Suppressor macrophage treated with lipopolysaccharide for 4 hours (primary cell): ENCODE measurements around the gene MAGI2.

Experiments used
- DNase-seq: peaks from one replicate; pipeline ENCODE4 v3.0.0-alpha.2; 2020

MAGI2 gene

DNA sequence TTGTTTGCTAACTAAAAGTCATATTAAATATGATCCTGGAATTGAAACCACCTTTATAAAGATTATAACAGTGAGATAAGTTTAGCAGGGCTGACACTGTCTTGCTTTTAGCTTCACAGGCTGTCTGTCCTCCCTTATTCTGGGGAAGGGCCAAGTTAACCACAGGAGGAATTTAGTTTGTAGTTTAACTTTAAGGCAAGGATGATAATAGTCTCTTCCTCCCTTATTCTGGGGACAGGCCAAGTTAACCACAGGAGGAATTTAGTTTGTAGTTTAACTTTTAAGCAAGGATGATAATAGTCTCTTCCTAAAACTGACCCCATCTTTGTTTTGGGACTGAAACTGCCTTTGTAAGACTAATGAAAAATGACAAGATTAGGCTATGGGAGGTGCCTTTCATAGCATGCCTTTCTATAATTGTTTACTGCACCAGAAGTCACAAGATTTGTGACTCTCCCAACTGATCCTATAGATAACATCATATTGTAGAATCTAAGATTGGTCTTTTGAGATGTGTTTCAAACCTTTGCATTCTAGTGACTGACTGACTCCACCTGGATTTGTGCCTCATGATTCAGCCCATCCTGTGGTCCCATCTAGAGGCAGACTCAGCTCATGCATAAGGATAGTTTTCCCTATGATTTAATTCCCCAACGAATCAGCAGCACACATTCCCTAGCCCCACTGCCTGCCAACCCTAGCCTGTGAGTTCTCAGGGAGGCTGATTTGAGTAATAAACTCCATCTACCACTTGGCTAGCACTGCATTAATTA lies 212.0 kb downstream of the MAGI2 start:
- no peak for DNase-seq

DNA sequence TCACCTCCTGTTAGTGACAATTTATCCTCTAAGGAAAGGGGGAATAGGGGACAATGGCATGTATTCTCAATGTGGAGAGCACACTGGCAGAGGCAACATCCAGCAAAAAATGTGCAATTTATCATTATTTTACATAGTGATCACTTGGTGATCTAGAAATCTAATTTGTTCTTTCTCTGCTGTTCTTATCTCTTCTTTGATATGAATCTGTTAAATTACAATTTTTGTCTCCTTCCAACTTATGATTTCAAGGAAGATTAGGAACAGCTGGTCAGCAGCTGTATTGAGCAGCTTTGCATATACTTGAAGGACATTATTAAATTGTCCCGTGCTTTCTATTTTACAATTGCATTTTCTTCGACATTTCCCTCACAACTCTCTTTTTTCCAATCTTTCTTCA lies 213.1 kb downstream of the MAGI2 start:
- no peak for DNase-seq

DNA sequence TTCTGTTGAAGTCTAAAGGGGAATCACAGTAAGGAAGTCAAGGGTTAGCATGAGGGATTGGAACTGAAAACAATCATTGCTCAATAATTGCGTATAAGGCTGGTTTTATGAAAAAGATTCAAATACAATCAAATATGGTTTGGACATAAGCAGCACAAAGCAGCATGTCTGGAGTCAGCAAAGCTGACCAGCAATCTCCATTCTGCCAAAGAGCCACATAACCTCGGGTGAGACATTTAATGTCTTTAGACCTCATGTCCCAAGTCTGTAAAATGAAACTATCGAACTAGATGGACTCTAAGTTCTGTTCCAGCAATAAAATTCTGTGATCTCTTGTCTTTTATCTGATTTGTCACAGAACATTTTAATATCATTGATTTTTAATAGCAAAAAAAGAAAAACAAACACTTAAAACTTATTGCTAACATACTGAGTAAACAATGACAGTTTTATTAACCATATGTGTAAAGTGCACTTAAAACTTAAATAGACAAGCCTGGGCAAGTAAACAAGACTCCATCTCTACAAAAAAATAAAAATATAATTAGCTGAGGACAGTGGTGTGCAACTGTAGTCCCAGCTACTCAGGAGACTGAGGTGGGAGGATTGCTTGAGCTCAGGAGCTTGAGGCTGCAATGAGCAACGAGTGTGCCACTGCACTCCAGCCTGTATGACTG lies 217.0 kb downstream of the MAGI2 start:
- no peak for DNase-seq

DNA sequence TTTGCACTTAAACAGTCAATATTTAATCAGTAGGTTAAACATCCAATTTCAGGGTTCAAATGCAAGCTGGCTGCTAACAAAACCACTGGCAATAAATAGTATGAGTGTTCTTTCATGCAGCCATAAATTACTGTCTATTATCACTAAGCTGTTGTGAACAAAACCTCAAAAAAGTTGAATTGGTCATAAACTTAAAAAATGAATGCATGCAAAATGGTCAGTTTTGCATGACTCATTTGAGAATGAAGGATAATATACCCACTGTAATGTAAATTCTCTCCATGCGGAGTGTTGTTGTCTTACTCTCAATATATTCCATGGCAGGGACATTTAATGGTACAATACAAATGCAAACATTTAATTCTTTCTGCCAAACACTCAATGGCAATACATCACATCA lies 226.4 kb downstream of the MAGI2 start:
- DNase-seq = no peak

DNA sequence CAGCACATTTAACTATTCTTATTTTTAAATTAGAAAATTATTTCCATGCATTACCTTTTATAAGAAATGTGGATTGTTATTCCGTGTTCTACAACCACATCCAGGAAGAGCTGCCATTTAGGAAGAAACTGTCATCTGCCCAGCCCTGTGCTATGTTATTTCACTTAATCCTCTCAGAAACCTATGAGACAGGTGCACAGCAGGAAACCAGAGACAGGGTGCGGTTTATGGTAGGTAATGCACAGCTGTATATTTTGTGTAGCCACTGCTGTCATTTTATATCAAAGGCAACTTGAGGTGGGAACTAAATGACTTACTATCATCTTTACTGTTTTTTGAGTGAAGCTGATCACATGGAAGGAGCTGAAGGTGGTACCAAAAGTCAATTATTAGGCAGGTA lies 232.3 kb downstream of the MAGI2 start:
- no peak for DNase-seq

DNA sequence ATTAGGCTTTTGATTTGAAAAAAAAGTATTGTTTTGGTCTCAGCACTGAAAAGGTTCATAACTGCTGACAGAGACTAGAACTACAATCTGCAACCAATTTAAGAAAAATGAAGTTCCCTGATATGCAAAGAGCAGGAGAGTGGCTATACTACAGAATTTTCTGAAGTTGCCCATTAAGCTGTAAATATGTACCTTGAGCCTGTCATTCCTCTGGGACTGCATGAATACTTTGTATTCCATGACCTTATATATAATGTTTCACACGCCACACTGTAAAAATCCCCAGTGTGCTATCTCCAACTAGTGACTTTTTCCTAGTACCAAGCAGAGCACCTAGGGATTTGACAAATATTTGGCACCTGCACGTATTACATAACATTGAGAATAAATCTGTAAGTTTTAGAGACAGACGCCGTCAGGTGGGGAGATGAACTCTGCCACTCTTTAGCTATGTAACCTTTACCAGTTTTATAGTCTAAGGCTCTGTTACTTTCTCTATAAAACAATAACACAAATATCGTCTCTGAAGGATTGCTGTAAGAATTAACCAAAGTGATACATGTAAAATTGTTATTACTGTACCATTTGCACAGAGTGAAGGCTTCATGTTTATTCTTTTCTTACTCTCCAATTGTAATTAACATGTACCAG lies 235.4 kb downstream of the MAGI2 start:
- DNase-seq = no peak

DNA sequence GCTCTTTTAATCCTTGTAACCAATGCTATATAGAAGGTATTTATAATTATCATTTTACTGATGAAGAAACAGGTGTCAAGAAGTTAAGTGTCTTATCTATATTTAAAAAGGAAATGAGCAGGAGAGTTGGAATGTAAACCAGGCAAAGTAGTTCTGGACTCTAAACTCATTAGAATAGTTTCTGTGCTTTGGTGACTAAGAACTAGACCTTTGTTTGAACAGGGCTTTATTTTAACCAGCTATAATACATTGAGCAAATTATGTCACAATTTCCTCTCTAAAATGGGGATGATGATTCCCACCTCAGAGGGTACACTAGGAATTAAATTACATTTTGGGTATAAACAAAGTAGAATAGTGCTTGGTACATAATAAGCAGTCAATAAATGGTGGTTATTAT lies 236.0 kb downstream of the MAGI2 start:
- DNase-seq = no peak

DNA sequence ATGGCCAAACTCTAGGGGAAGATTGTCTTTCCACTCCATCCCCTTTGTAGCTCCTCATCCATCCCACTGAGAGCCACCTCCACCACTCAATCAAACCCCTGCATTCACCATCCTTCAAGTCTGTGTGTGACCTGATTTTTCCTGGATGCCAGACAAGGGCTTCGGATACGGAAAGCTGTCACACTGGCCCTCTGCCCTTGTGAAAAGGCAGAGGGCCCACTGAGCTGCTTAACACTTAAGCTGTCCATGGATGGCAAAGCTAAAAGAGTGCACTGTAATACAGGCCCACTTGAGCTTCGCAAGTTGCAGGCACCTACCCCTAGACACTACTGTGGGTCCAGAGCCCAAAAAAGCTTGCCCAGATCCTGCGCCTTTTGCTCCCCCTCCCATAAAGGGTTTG lies 237.2 kb downstream of the MAGI2 start:
- no peak for DNase-seq

DNA sequence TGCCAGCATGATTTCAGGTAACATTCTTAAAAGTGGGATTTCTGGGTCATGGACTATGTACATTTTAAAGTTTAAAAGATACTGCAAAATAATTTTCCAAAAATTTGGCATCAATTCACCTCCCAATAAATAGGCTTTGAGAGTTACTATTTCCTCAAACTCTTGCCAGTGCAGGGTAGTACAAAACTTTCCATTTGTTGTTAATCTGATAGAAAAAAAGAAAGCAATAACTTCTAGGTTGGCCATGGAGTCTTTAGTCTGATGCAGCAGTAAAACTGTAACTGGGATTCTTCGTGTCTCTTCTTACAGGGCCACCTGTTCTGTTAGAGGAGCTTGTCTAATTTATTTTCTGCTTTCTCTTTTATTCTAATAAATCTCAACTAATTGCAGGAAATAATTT lies 241.1 kb downstream of the MAGI2 start:
- DNase-seq = no peak

DNA sequence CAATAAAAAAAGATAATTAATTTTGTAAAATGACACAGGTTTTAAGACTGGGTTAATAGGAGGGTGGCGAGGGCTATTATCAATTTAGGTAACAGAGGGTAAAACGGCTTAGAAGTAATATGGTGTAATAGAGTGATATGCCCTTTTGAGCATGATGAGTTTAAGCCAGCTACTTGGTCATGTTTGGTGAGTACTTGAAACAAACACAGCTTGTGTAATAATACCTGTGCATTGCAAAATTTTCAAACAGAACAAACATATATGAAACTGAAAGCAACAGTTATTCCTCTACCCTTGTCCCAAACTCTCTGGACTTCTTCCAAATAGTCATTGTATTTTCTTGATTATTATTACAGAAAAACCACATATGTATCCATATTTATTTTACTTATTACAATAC lies 241.7 kb downstream of the MAGI2 start:
- DNase-seq = no peak

DNA sequence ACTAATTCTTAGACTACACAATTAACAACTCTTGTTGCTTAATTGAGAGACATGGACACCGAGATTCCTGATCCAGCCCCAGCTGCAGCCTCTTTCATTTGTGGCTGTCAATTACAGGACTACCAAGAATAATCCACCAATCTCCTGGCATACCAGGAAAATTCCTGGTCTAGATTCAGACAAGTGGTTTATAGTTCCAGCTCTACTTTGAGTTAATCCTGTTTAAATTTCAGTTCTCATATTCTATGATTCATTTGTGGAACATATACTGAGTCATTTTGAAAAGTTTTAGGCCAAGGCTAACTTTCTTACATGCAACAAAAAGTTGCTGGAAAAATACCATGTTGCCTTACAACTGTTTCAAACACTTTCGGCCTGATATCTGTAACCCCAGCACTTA lies 253.5 kb downstream of the MAGI2 start:
- DNase-seq = no peak

DNA sequence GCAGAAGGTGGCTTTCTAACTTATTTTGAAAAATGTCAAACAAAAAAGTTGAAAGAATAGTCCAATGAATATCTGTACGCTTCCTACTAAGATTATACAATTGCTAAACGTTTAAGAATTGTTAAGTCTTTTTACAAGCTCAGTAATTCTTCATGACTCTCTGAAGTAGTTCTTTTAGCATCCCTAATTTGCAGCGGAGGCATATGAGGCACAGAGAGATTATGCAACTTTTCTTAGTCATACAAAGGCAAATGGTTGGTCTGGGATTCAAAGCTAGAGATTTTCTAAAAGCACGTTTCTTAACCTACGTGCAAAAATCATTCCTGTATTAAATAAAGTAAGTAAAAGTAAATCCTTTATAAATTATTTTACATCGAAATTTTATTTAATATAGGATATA lies 254.2 kb downstream of the MAGI2 start:
- no peak for DNase-seq

DNA sequence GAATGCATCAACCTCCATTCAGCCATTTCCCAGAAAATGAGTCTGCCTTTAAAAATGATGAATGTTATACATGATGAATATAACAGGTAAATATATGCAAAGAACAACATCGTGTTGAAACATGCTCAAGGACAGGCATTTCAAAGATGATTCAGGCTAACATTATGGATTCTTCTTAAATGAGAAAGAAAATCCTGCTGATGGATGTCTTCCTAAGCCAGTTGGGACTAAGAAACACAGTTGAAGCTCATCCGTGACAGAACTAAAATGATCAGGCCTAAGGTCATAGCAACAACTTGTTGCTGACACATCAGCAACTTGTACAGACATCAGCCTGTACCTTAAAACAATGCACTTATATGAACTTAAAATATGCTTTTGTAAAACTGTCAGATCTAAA lies 267.9 kb downstream of the MAGI2 start:
- DNase-seq = no peak

DNA sequence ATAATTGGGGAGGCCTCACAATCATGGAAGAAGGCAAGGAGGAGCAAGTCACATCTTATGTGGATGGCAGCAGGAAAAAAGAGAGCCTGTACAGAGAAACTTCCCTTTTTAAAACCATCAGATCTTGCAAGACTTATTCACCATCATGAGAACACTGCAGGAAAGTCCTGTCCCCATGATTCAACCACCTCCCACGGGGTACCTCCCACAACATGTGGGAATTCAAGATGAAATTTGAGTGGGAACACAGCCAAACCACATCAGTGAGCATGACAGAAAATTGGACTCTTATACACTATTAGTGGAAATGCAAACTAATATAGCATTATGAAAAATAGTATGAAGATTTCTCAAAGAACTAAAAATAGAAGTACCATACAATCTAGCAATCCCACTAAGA lies 271.2 kb downstream of the MAGI2 start:
- DNase-seq = peak; percentile 64

DNA sequence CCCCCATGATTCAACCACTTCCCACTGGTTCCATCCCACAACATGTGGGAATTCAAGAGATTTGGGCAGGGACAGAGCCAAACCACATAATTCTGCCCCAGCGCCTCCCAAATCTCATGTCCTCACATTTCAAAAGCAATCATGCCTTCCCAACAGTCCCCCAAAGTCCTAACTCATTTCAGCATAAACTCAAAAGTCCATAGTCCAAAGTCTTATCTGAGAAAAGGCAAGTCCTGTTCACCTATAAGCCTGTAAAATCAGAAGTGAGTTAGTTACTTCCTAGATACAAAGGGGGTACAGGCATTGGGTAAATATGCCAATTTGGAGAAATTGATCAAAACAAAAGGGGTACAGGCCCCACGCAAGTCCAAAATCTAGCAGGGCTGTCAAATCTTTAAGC lies 272.9 kb downstream of the MAGI2 start:
- DNase-seq = no peak

DNA sequence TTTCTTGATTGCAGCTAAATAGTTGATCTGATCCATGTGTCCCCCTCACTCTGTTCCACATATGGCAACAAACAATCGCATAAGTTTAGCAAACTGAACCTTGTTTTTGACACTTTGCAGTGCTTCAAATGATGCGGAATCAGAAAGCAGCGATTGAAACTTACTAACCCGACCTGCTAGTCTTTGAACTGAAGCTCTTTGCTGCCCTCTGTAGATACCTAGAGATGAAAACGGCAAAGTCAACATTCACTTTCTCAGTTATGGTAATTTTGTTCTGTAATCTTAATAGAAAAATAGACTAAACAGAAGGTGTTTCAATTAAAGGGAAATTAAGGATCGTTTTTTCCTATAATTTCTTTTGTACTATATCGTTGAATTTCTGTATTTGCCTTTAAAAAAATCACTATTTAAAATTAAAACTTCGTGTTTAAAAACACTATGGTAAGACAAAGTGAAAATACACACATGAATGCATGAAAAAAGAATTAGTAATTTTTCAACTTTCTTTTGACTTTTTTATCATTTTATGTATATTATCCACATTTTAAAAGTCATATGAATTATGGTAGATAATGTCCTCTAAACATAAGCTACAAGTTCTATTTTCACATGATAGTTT lies 276.5 kb downstream of the MAGI2 start:
- DNase-seq = peak; percentile 27

DNA sequence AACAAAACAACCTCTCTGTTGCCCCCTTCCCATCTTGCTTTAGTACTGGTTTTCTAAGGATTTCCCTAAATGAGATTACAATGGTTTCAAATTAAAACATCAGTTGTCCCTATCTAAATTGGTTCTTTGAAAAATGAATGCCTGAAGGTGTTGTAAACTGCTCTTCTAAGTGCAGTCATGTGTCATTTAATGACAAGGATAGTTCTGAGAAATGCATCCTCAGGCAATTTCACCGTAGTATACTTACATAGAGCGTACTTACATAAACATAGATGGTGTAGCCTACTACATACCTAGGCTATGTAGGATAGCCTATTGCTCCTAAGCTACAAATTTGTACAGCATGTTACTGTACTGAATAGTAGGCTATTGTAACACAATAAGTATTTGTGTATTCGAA lies 278.1 kb downstream of the MAGI2 start:
- DNase-seq = no peak

DNA sequence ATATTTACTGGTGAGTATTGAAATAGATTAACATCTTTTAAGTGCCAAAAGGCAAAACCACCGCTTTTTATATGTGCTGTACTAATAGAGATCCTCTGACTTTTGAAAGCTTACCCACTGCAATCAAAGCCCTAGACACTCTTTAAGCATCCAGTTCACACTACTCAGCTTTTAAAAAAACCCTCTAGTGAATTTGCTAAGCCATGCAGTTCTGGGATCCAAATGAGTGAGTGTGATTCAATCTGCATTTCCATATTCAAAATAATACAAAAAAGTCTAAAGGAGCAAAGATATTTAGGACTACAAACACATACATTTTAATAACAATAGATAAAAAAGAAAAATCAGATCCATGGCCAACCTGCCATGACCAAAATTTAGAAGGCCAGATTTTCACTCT lies 288.2 kb downstream of the MAGI2 start:
- DNase-seq = no peak

DNA sequence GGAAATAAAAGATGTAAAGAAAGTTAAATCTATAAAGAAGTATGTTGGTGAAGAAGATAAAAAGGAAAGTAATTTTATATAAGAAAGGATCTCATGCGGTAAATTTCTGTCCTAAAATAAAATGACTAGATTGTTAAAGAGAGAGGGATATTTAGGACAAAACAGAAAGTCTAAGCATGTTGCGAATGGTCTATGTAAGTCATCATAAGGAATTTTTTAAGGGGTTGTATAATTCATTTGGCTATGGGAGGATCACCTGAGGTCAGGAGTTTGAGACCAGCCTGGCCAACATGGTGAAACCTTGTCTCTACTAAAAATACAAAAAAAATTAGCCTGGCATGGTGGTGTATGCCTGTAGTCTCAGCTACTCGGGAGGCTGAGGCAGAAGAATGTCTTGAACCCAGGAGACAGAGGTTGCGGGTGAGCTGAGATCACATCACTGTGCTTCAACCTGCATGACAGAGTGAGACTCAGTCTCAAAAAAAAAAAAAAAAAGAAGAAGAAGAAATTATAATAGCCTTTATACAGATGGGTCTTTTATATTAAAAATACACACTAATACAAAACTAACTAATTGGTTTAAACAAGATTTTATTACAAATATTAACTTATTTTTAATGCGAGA lies 294.3 kb downstream of the MAGI2 start:
- DNase-seq = no peak

DNA sequence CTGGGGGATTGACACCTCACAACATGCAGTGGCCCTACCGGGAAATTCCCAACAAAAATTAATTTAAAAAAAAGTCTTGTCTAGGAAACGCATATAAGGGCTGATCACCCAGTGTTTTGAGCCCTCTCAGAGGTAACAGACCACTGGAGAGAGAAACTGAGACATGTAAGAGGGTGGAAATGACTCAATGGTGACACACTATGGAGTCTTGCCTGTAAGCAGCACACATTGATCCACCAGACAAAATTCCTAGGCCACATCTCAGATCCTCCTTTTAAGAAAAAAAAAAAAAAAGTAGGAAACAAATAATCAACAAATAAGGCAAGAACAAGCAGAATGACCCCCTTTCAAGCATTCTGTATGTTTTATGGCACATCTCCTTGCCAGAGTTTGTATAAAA lies 296.2 kb downstream of the MAGI2 start:
- DNase-seq = no peak

DNA sequence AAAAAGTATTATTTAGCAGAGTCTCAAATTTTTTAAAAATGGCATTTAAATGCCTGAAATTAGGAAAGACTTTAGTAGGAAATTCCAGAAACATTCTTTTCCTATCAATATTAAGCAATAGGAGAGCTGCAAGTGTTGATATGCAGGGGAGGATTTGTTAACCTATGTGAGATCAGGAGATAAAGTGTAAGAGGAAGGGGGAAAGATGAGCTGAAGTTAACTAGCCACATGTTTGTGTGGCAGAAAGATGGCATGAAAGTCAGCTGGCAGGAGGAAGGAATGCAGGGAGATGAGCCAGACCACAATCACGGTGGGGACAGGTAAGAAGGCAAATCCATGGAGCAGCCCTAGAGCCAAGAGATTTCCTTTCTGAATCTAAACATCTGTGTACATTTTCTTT lies 303.6 kb downstream of the MAGI2 start:
- DNase-seq = no peak

DNA sequence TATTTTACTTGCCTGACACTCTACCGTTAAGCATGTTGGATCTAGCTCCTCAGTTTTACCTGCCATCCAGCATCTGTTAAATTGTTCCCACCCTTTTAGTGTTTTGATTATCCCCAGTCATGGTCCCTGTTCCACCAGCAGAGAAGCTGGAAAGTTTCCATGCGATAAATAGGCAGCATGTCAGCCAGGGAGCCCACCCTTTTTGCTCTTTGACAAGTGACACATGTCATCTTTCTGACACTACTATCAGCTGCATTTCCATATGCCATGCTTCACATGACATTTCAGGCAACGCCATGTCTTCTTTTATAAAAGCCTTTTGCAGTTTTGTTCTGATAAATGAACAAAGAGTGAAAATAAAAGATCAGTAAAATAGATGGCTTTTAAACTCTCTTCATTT lies 310.8 kb downstream of the MAGI2 start:
- DNase-seq = no peak

DNA sequence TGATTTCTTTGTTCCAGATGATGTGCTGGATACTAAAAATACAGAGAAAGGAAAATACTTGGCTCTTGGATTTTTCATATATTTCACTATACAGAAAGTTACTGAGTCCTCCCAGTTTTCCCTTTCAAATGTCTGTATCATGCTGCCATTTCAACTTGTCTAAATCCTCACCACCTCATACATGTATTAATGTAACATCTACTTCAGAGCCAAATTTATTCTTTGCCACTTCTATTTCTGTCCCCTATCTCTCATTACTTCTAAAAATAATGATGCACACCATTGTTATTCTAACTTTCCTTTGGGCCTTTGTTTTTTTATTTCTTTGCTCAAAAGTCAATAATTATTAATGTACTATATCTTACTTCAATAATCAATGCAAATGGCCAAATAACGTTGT lies 312.2 kb downstream of the MAGI2 start:
- no peak for DNase-seq

DNA sequence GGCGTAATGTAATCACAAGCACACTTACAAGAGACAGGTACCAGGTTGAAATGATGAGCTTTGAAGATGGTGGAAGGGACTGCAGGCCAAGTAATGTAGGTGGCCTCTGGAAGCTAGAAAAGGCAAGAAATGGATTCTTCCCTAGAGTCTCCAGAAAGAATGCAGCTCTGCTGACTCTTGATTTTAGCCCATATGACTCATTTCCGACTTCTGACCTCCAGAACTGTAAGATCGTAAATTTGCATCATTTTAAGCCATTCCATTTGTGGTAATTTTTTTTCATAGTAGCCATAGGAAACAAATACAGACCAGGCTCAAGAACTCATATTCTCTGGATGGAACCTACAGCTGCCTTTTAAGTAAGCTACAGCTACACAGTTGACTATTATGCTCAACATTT lies 315.5 kb downstream of the MAGI2 start:
- DNase-seq = no peak
